HG03469 (cell line): ENCODE measurements around the gene TFAP2C.
"Not testable (repeated sequence)": the region's sequence is repeated elsewhere in the genome, so short reads cannot be mapped to it uniquely, and the experiment has no call there.

ENCODE experiments used
- ATAC-seq: cut with Tn5 transposase; IDR thresholded peaks from one replicate; pipeline ENCODE4 v1.9.1; 2021; ENCODE audit warnings: mild to moderate bottlenecking, moderate library complexity, moderate number of reproducible peaks; ENCODE audit not compliant: unreplicated experiment

The TFAP2C gene

DNA sequence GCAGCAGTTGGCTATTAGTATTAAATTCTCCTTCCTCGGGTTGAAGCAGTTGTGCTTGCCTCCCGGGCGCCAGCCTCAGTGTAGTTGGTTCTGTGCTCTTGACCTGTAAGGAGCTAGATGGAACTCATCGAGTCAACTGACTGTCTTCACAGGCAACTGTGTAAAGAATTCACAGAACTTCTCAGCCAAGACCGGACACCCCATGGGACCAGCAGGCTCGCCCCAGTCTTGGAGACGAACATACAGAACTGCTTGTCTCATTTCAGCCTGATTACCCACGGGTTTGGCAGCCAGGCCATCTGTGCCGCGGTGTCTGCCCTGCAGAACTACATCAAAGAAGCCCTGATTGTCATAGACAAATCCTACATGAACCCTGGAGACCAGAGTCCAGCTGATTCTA is 8.5 kb downstream of the TFAP2C start:
- no peak for ATAC-seq

DNA sequence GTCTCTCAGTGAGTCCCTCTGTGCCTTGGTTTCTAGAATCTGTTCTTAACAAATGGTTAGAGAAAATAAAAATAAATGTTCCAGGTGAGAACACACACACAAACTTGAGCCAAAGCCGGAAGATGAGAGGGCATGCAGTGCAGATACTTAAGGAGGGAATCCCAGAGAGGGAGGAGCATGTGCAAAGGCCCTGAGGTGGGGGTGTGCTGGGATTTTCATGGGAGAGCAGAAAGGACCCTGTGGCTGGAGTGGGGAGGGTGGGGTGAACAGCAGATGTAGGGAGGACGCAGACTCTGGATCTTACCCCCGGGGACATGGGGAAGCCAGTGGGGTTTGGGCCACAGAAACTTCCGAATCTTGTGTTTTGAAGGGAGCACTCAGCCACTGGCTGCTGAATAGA is 17.5 kb downstream of the TFAP2C start:
- no peak for ATAC-seq

DNA sequence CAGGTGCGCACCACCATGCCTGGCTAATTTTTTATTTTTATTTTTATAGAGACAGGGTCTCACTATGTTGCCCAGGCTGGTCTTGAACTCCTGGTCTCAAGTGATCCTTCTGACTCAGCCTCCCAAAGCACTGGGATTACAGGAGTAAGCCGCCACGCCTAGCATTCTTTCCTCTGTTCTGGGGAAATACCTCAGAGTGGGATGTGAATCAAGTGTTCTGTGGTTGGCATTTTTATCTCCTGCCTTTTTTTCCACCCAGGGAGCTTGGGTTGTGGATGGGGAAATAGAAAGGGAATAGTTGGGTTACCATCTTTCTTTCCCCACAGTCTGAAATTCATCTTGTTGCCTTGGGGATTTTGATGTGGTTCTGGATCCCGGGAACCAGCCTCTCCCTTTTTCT is 24.1 kb downstream of the TFAP2C start:
- ATAC-seq = no peak

DNA sequence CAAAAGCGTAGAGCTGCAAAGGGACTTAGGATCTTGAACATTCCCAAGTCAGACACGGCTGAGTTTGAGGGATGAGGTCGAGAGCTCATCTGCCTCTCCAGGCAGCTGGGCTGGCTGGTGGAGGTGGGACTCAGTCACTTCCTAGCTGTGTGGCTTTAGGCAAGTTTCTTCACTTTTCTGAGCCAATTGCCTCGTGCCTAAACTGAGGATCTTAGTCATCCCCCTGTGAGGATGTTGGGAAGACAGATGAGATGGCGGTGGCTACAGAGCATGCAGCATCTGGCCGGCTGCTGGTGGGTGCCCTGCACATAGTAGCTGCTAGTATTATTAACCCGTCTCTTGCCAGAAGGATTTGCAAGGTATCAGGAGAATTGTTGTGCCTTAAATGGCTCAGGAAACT is 27.5 kb downstream of the TFAP2C start:
- no peak for ATAC-seq

DNA sequence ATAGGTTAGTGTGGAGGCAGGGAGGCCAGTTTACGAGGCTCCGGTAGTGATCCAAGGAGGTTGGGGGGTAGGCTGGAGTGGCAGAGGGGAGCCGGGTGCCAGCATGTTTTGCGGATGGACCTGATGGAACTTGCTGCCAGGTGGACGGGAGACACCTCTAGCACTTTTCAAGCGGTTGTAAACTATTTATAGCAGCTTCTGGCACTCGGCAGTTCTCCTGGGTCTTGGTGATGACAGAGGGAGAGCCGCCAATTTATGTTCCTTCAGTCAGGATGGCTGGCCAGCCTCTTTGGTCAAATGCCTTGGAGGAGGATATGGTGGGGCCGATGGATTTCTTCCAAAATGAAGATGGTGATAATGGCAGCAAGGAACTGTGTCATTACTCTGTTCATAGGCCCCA is 28.8 kb downstream of the TFAP2C start:
- no peak for ATAC-seq

DNA sequence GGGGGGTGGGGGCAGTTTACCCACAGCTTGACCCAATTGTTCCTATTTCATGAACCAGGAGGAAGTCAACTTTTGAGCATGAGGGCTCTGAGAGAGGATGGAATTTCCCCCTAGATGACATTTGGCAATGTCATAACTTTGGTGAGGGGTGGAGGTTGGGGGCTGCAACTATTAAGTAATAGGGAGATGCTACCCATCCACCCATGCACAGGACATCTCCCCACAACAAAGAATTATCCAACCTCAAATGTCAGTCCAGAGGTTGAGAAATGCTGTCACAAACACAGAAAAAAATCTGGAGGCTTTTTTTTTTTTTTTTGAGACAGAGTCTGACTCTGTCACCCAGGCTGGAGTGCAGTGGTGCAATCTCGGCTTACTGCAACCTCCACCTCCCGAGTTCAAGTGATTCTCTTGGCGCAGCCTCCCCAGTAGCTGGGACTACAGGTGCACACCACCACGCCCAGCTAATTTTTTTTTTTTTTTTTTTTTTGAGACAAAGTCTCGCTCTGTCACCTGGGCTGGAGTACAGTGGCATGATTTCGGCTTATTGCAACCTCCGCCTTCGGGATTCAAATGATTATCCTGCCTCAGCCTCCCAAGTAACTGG is 29.3 kb downstream of the TFAP2C start:
- not testable (repeated sequence) for ATAC-seq

DNA sequence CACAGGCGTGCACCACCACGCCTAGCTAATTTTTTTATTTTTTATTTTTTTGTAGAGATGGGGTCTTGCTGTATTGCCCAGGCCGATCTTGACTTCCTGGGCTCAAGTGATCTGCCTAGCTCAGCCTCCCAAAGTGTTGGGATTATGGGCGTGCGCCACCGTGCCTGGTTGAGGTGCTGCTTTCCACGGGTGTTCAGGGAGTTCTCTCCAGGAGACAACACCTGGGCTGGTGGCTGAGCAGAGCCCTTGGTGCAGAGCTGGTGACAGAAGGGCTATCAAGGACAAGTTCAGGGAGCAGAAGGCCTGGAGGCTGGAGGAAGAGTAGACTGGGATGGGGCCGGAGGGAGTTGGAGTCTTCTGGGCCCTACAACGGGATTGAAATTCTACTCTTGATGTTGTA is 34.6 kb downstream of the TFAP2C start:
- no peak for ATAC-seq

DNA sequence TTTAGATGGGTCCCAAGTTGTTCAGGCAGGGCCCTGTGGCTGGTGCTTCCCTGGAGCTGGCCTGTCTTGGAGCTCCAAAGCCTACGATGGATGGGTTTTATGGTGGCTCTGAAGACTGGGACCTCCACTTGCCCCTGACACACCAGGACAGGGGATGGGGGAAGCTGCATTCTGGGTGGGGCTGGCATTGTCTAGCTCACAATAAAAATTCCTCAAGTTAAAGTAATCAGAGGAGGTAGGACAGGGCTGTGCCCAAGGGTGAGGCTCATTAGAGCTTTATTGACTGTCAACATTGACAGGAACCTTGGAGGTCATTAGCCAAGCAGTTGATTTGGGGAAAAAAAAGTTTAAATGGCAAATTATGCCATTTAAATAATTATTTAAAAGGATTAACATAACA is 35.7 kb downstream of the TFAP2C start:
- ATAC-seq = no peak

DNA sequence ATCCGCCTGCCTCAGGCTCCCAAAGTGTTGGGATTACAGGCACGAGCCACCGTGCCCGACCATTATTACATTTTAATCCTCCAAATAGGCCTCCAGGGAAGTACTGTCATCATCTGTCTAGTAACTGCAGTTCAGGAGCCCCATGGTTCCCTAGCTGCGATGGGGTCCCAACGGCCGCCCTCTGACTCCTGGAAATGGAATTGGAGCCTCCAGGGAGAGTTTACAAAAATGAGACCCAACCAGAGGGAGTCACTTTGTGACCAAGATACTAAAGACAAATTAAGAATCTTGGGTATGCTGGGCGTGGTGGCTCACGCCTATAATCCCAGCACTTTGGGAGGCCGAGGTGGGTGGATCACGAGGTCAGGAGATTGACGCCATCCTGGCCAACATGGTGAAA is 36.7 kb downstream of the TFAP2C start:
- no peak for ATAC-seq

DNA sequence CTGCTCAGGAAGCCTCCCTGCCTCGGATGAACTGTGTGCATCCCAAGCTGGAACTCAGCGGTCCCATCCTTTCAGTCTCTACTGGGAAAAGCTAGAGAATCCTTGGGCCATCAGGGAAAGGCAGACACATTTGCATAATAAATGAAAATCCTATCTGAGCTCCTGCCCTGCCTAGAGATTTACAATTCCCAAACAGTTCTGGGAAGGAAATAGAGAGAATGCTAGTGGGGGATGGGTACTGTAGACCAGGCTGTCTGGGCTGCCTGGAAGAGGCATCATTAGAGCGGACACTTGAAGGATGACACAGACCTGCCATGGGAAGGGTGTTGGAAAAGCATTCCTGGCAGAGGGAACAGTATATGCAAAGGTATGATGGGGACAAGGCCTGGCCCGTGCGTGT is 44.3 kb downstream of the TFAP2C start:
- ATAC-seq = no peak

DNA sequence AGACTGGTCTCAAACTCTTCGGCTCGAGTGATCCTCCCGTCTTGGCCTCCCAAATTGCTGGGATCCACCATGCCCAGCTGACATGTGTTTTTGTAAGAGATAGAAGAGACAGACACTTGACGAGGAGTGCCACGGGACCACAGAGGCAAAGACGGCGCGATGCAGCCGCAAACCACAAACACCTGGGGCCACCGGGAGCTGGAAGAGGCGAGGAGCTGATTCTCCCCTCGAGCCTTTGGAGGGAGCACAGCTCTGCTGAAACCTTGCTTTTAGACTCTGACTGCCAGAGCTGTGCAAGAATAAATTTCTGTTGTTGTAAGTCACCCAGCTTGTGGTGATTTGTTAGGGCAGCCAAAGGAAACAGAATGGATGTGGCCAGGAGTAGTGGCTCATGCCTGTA is 46.9 kb downstream of the TFAP2C start:
- ATAC-seq = no peak

DNA sequence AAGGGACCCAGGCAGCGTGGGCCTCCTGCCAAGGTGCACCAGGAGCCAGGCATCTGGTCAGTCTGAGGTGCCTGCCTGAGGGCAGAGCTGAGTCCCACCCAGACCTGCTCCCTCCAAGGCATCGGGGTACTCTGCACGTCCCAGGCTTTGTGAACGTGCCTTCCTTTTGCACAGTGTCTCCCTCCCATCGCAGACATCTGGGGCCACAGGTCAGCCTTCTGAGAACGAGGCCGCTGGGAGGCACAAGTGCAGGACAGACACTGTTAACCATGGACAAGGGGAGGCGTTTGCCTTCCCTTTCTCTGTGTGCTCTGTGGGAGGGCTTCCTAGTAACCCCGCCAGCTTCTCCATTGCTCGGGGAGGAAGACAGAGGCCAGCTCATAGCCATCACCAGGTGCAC is 47.6 kb downstream of the TFAP2C start:
- ATAC-seq = no peak

DNA sequence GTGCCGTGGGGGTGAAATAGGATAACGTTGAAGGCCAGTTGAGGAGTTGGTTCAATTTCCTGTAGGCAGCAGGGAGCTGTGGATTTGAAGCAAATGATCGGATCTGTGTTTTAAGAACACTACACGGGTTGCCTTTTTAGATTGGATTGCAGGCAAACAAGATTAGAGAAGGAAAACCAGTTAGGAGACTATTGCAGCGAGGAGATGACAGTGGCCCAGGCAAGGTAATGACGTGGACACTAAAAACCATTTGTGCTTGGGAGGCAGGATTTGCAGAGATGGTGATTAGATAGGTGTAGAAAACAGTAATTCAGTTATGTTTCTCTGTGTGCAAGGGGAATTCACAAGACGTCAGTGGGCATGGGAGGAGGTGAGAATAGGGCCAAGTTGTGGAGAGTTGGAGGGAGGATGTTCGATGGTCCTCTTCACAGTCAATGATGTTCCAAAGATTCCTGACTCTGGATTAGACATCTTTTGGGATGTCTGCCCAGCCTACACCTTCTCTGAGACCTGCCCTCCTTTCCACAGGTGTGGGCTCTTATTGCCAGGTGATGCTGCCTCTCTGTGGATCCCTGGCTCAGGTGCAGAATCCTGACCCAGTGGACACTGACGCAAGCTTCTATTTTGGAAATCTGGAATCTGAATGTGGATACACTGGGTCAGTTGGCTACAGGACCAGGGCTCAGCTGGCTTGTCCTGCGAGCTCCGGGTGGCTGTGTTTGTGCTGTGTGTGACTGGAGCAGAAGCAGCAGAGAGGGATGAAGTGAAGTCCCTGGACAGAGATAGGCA is 54.2 kb downstream of the TFAP2C start:
- no peak for ATAC-seq

DNA sequence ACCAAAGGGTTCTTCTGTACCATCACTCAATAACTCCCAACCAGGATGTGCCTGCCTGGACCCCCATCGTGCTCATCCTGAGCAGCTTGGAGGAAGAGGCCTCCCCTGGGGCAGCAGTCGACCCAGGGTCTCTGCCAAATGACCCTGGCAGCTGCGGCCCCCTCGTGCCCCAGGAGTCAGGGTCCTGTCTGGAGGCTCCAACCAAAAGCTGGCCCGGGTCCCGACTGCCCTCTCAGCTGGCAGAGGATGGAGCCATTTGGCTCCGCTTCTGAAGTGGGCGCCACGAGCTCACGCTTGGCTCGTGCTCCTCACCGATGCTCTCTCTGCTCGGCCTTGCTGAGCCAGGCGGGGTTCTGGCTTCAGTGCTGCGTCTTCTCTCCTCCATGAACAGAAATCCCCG is 56.8 kb downstream of the TFAP2C start:
- no peak for ATAC-seq

DNA sequence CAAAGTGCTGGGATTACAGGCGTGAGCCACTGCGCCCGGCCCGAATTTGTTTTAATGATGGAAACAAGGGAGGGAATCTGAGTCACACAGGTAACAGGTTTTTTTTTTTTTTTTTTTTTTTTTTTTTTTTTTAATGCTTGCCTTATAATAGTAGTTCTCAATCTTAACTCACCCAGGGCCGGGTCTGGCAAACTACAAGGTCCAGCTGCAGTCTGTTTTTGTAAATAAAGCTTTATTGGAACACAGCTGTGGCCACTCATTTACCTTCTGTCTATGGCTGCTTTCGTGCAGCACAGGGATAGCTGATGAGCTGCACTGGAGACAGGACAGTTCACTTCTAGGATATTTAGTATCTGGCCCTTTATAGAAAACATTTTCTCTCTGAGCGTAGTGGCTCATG is 58.0 kb downstream of the TFAP2C start:
- ATAC-seq = no peak

DNA sequence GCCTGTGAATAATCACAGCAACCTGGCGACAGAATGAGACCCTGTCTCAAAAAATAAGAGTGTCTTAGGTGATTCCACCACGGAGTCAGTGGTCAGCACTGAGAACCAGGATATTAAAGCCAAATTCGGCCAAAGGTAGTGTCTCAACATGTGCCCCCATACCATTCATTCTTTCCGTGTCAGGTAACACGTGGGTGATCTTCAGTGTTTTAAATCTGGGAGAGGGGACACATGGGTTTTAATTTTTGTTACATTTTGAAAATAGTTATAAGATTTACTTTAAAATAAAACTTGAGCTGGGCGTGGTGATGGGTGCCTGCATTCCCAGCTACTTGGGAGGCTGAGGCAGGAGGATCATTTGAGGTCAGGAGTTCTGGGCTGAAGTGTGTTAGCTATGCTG is 59.0 kb downstream of the TFAP2C start:
- no peak for ATAC-seq
